Measurements from ENCODE around the gene GRIA4. TPM values are rescaled to one million over a fixed set of nuclear protein-coding genes. Genes with fewer than 3 reads are reported as not detected.

GRIA4 gene
- total and polyA plus RNA-seq, 4 donors = not detected

GRCh38 chr11:105642870-105643269, 33.0 kb downstream of the GRIA4 start:
- H3K4me1 ChIP-seq (ENCODE audit: control insufficient read depth in 4 of 4, insufficient read depth in 4 of 4, low read length in 3 of 4) = no peaks in the 10 kb centered on the region
- TF ChIP-seq CTCF (IDR thresholded peaks at IDR 0.05; ENCODE audit: low read depth, low read length, missing input control) (no peak), ATF3 (IDR thresholded peaks at IDR 0.05) (no peak), ZBTB33 (IDR thresholded peaks at IDR 0.05) (no peak), HNF4G (IDR thresholded peaks at IDR 0.05) (no peak), HNF4A (conservative IDR thresholded peaks at IDR 0.05) (no peak), TAF1 (conservative IDR thresholded peaks at IDR 0.05) (no peak), REST (IDR thresholded peaks at IDR 0.05) (no peak), YY1 (IDR thresholded peaks at IDR 0.05) (no peak), EGR1 (IDR thresholded peaks at IDR 0.05; ENCODE audit: low read depth in 2 of 2) (no peak), NR2F2 (IDR thresholded peaks at IDR 0.05) (no peak), GABPA (IDR thresholded peaks at IDR 0.05 in 1 of 2, conservative IDR thresholded peaks at IDR 0.05 in 1 of 2) (no peak), FOXA1 (IDR thresholded peaks at IDR 0.05) (no peak), JUND (IDR thresholded peaks at IDR 0.05) (no peak), MAX (IDR thresholded peaks at IDR 0.05) (no peak)
- H3K36me3 ChIP-seq (ENCODE audit: control insufficient read depth in 4 of 4, insufficient read depth in 3 of 4, low read depth in 1 of 4, low read length in 3 of 4) = no peaks in the 10 kb centered on the region
- DNase-seq (ENCODE audit: low spot score) = no peak
- no peak overlapping the region for H3K27ac ChIP-seq (ENCODE audit: low read depth in 1 of 2, low read length in 2 of 2)
- H3K9me3 ChIP-seq (ENCODE audit: control insufficient read depth in 4 of 4, low read length in 3 of 4) = no peaks in the 10 kb centered on the region
- H3K9ac ChIP-seq (ENCODE audit: low read depth in 1 of 2, low read length in 2 of 2) = no peak overlapping the region
- no peak overlapping the region for H3K4me3 ChIP-seq (ENCODE audit: low read depth in 1 of 3, low read length in 3 of 3)
- no peaks in the 10 kb centered on the region for H3K27me3 ChIP-seq (ENCODE audit: control insufficient read depth in 4 of 4, insufficient read depth in 4 of 4, low read length in 3 of 4)

- Histone ChIP-seq H3K9me3 (ENCODE audit: control insufficient read depth in 4 of 4, low read length in 3 of 4) (no peaks in the 10 kb centered on the region), H3K36me3 (ENCODE audit: control insufficient read depth in 4 of 4, insufficient read depth in 3 of 4, low read depth in 1 of 4, low read length in 3 of 4) (no peaks in the 10 kb centered on the region), H3K4me1 (ENCODE audit: control insufficient read depth in 4 of 4, insufficient read depth in 4 of 4, low read length in 3 of 4) (no peaks in the 10 kb centered on the region), H3K27ac (ENCODE audit: low read depth in 1 of 2, low read length in 2 of 2) (no peak overlapping the region), H3K4me3 (ENCODE audit: low read depth in 1 of 3, low read length in 3 of 3) (no peak overlapping the region), H3K27me3 (ENCODE audit: control insufficient read depth in 4 of 4, insufficient read depth in 4 of 4, low read length in 3 of 4) (no peaks in the 10 kb centered on the region), H3K9ac (ENCODE audit: low read depth in 1 of 2, low read length in 2 of 2) (no peak overlapping the region)
- DNase-seq (ENCODE audit: low spot score) = no peak
- WGBS = 58% methylated on average over 7 of the region's 7 CpGs
- TF ChIP-seq ATF3 (IDR thresholded peaks at IDR 0.05) = no peak
- TF ChIP-seq ZBTB33 (IDR thresholded peaks at IDR 0.05) = no peak
- TF ChIP-seq HNF4A (conservative IDR thresholded peaks at IDR 0.05) = no peak
- TF ChIP-seq RAD21 (IDR thresholded peaks at IDR 0.05) = no peak
- no peak for TF ChIP-seq TAF1 (conservative IDR thresholded peaks at IDR 0.05)
- TF ChIP-seq SP1 (IDR thresholded peaks at IDR 0.05) = no peak
- TF ChIP-seq REST (IDR thresholded peaks at IDR 0.05) = no peak
- no peak for TF ChIP-seq JUND (IDR thresholded peaks at IDR 0.05)
- TF ChIP-seq GABPA (IDR thresholded peaks at IDR 0.05 in 1 of 2, conservative IDR thresholded peaks at IDR 0.05 in 1 of 2) = no peak
- TF ChIP-seq FOXA1 (IDR thresholded peaks at IDR 0.05) = no peak
- no peak for TF ChIP-seq YY1 (IDR thresholded peaks at IDR 0.05)
These were observed 35.1 kb downstream of the GRIA4 start for GRCh38 chr11:105644839-105645573.

Measured in liver (tissue), 9 donors.